Effector memory CD8-positive, alpha-beta T cell (primary cell): ENCODE data around the gene COQ3.

ENCODE experiments used
- ATAC-seq: fragments of 150-1000 bp; cut with Tn5 transposase; replicated peaks from 2 replicates; pipeline ENCODE4 v1.10.0; 2021; ENCODE audit warnings: mild to moderate bottlenecking, moderate library complexity
- DNase-seq, 3 experiments: peaks; one replicate each; pipeline ENCODE4 v3.0.0; 2021
- H3K27ac Mint-ChIP-seq, 2 donors: one replicate each; pipeline ENCODE4 v1.8.0; 2022; ENCODE audit warnings: mild to moderate bottlenecking in 2 of 2, mixed read lengths in 2 of 2, moderate library complexity in 2 of 2
- H3K27me3 Mint-ChIP-seq, 2 donors: one replicate each; pipeline ENCODE4 v1.8.0; 2022; ENCODE audit warnings: mixed read lengths in 2 of 2
- H3K36me3 Mint-ChIP-seq: one replicate; pipeline ENCODE4 v1.8.0; 2022; ENCODE audit warnings: mild to moderate bottlenecking, moderate library complexity, mixed read lengths; ENCODE audit not compliant: insufficient read depth
- H3K4me1 Mint-ChIP-seq, 2 donors: one replicate each; pipeline ENCODE4 v1.8.0; 2022; ENCODE audit warnings: low read depth in 2 of 2, mixed read lengths in 2 of 2
- H3K4me3 Mint-ChIP-seq, 2 donors: one replicate each; pipeline ENCODE4 v1.8.0; 2022; ENCODE audit warnings: mild to moderate bottlenecking in 2 of 2, mixed read lengths in 2 of 2, moderate library complexity in 2 of 2
- H3K9me3 Mint-ChIP-seq, 2 donors: one replicate each; pipeline ENCODE4 v1.8.0; 2022; ENCODE audit warnings: mixed read lengths in 2 of 2
- total RNA-seq, 9 experiments: gene quantifications; one replicate each; lab custom pipeline; 2026; lab: John Stamatoyannopoulos, UW

COQ3 gene, protein sequence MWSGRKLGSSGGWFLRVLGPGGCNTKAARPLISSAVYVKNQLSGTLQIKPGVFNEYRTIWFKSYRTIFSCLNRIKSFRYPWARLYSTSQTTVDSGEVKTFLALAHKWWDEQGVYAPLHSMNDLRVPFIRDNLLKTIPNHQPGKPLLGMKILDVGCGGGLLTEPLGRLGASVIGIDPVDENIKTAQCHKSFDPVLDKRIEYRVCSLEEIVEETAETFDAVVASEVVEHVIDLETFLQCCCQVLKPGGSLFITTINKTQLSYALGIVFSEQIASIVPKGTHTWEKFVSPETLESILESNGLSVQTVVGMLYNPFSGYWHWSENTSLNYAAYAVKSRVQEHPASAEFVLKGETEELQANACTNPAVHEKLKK
- 0.67 to 16.6 (median 4.6) reads per million in 9 experiments for total RNA-seq

DNA sequence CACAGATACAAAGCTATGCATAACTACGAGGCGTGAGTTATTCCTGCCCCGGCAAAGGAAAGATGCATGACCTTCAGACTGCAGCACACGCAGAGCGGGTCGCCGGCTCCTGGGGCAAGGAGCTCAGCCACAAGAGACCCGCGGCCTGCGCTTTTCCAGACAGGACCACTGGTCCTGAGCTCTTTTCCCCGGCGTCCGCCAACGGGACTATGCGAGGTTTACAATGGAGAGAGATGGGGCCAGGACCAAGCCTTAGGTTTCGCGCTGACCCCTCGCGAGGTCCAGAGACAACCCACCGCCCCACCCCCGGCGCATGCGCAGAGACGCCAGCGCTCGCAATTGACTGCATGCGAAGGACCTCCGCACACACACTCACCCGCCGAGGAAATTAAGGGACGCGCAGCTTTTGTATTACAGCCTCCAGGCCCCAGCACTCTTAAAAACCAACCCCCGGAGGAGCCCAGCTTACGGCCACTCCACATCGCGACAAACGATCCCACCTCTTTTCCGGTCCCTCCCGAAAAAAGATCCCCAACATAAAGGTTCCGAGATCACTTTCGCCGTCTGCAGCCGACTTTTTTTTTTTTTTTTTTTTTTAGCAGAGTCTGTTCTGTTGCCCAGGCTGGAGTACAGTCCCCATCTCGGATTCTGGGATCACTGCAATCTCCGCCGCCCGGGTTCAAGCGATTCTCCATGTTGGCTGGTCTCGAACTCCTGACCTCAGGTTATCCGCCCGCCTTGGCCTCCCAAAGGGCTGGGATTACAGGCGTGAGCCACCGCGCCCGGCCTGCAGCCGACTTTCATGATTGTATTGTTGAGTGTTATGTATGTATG lies at the start of gene COQ3:
COQ3 (minus strand) TSS at position 498 of the 834 bp plus-strand sequence; CDS start at position 482, 16 bp downstream.
- Mint-ChIP-seq H3K27me3 (no peaks in the 10 kb centered on the region), H3K36me3 (peaks cover 25% of the 10 kb centered on the region), H3K4me1 (peaks cover 6 to 20% of the 10 kb centered on the region in 2 donors), H3K27ac (peak within 1 kb of the TSS; percentile 91 to 93), H3K9me3 (no peaks in the 10 kb centered on the region), H3K4me3 (peak within 1 kb of the TSS; percentile 91 to 94)
- DNase-seq (peak; percentile 40 to 51 (median 45)), ATAC-seq (peak; percentile 76)

DNA sequence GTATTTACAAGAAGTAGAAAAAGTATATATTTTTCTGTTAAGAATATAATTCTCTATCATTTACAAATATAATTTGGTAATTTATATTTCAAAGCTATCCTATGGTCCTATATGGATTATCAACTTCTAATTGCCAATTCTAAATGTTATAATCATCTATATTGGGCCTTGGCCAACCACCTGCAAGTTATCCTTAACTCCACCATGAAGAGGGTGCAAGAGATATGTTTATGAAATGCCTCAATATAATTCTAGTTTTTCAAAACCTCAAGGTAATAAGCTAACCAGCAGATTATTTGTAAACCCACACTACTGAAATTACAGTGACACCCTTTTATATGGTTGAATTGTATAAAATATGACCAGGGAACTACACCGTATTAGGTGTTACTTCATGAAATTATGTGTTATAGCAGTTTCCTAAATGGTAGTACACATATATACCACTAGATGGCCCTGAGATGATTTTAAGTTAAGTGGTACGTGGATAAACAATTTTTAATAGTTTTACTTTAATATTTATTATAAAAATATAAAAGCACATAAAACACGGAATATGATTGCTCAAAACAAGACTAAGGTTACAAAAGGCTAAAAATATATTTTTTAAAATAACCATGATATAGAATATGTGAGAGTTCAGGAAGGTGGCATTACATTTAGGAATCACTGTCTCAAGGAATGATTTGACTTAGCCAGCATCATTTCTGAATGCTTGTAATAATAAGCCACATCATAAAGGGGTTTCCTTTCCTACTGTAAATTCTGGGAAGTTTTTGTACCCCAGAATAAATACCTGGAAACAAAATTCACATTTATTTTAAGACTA lies 40.9 kb upstream of the COQ3 start:
- ATAC-seq (peak; percentile 86), DNase-seq (no peak)
- Mint-ChIP-seq H3K36me3 (peaks cover 4% of the 10 kb centered on the region), H3K4me3 (no peak overlapping the region), H3K27ac (no peak overlapping the region), H3K27me3 (no peaks in the 10 kb centered on the region), H3K9me3 (no peaks in the 10 kb centered on the region), H3K4me1 (peaks cover 0 to 1% of the 10 kb centered on the region in 2 donors)

DNA sequence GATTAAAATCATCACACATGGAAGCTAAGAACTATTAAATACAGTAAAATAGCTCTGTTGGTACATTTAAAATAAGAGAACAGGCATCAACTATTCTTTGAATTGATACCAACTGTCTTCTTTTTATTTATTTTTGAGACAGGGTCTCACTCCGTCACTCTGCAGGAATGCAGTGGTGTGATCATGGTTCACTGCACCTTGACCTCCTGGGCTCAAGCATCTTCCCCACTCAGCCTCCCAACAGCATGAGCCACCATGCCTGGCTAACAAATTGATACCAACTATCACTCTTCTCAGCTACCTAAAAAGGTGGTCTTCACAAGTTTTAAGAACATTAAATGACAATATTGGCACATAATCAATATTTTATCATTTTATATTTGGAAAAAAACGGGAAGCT lies 38.9 kb upstream of the COQ3 start:
- H3K4me3 Mint-ChIP-seq: no peak overlapping the region
- H3K9me3 Mint-ChIP-seq: no peaks in the 10 kb centered on the region
- no peaks in the 10 kb centered on the region for H3K27me3 Mint-ChIP-seq
- ATAC-seq (no peak), DNase-seq (no peak)
- peaks cover 4% of the 10 kb centered on the region for H3K36me3 Mint-ChIP-seq
- H3K27ac Mint-ChIP-seq: no peak overlapping the region
- H3K4me1 Mint-ChIP-seq: peaks cover 1 to 5% of the 10 kb centered on the region in 2 donors

DNA sequence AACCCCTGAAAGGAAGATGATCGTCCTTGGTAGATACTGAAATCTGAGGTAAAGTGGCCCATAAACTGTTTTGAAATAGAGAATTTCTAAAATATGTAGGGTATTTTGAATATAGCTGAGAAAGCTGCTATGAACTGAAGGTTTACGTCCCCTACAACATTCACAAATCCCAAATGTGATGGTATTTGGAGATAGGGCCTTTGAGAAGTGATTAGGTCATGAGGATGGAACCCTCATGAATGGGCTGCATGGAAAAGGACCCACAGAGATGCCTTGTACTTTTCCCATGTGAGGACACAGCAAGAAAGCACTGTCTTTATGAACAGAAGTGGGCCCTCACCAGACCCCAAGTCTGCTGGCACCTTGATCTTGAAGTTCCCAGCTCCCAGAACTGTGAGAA lies 37.9 kb upstream of the COQ3 start:
- Mint-ChIP-seq H3K4me3 (no peak overlapping the region), H3K4me1 (peaks cover 9 to 14% of the 10 kb centered on the region in 2 donors), H3K36me3 (peaks cover 4% of the 10 kb centered on the region), H3K27ac (no peak overlapping the region), H3K9me3 (no peaks in the 10 kb centered on the region), H3K27me3 (no peaks in the 10 kb centered on the region)
- ATAC-seq (no peak), DNase-seq (no peak)

DNA sequence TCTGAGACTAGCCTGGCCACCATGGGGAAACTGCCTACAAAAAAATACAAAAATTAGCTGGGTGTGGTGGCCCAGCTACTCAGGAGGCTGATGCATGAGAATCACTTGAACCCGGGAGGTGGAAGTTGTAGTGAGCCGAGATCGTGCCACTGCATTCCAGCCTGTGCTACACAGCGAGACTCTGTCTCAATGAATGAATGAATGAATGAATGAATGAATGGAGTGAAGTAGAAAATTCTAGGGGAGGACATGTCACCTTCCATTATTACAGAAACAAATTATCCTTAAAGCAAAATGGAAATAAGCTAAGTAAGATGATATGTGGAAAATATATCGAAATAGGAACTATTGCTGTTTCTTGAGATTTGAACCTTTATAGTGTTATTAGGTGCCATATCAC lies 34.0 kb upstream of the COQ3 start:
- ATAC-seq: no peak
- Mint-ChIP-seq H3K4me3 (peak overlapping the region in 1 of 2 donors; percentile 40), H3K27me3 (no peaks in the 10 kb centered on the region), H3K36me3 (peaks cover 20% of the 10 kb centered on the region), H3K27ac (no peak overlapping the region), H3K9me3 (no peaks in the 10 kb centered on the region), H3K4me1 (peaks cover 26 to 39% of the 10 kb centered on the region in 2 donors)
- DNase-seq: no peak

DNA sequence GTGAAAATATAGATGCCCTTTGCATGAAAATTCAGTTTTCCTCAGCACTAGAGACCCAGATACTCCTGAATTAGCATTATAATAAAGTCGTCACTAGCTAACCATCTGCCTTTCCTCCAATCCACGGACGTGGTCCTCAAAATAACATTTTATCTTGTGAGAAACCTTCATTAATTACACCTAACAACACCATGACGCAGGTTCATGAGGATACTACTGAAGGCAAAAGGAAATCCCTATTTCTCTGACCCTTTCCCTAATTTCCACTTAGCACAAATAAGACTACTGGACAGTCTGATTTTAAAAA lies 32.4 kb upstream of the COQ3 start:
- ATAC-seq (no peak), DNase-seq (no peak)
- no peaks in the 10 kb centered on the region for H3K9me3 Mint-ChIP-seq
- H3K4me3 Mint-ChIP-seq: peak overlapping the region; percentile 92
- H3K4me1 Mint-ChIP-seq: peaks cover 35 to 53% of the 10 kb centered on the region in 2 donors
- peaks cover 29% of the 10 kb centered on the region for H3K36me3 Mint-ChIP-seq
- no peaks in the 10 kb centered on the region for H3K27me3 Mint-ChIP-seq
- peak overlapping the region in 1 of 2 donors; percentile 99 for H3K27ac Mint-ChIP-seq

DNA sequence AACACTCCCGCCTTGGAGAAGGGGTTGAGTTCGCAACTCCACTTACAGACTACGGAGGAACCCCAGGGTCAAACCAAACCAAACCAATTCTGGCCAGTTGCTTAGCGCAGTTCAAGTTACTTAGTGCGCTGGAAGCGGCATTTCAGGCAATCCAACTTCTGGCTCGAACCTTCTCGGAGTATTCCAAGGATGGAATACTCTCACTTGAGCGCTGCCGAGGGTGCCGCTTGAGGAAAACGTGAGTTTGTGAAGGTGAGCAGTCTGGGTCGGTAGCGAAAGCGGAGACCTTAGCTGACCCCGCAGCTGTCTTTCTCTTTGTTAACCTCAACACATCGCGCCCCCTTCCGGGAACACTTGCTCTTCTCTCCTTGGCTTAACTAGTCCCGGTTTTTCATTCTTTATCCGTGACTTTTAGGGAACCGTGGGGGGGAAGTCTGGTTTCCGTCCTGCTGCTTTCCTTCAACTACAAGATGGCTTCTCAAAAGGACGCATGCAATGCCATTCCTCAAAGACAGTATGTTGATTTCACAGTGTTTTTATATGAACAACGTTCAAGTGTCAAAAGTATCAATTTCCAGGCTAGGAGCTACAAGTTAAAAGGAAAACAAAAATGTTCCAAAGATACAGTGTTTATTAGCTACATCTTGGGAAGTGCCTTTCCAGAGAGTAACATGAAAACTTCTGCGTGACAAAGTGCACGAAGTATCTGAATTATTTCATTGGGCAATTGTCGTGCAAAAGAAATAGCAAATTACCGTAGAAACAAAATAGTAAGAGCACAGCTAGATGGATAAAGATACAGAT lies 31.9 kb upstream of the COQ3 start:
- peak; percentile 36 for ATAC-seq
- H3K27me3 Mint-ChIP-seq: no peaks in the 10 kb centered on the region
- H3K4me1 Mint-ChIP-seq: peaks cover 41 to 58% of the 10 kb centered on the region in 2 donors
- H3K4me3 Mint-ChIP-seq: peak overlapping the region; percentile 92
- peak overlapping the region; percentile 97 to 99 for H3K27ac Mint-ChIP-seq
- peaks cover 28% of the 10 kb centered on the region for H3K36me3 Mint-ChIP-seq
- peak in 1 of 3 experiments; percentile 40 for DNase-seq
- H3K9me3 Mint-ChIP-seq: no peaks in the 10 kb centered on the region

DNA sequence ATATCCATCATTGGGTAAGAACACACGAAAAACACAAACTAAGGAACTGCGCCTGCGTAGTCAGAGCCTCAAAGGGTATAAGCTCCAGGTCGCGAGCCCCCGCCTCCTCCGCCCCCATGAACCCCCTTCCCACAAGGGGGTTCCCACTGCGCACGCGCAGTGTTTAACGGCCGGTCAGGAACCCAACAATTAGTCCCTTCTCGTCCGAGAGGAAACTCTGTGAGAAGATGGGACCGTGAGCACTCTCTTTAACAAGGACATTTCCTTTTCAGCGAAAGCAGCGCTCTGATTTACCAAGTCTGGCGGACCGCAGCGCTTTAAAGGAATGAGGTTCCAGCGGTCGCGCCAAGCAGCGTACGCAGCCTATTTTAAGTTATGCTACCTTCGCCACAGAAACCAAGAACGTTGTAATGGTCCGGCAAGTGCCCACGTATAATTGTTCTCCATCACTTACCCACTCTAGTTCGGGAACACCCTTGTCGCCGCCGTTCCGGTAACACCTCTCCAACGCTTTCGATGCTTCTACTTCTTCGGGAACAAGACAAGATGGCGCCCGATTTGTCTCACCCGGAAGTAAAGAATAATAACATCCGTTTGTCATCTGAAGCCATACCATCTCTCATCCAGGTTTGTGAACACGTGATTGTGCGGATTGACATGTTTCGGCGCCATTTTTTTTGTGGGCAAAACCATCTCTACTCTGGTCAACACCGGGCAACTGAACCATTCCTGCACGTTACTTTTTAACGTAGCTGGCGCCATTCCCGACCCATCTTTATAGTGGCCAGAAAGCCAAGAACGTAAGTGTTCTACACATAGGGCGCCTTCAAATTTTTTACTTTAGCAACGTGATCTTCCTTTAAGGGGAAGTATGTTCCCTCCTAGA lies 31.0 kb upstream of the COQ3 start, which contains the start of gene PNISR:
PNISR (minus strand) TSS at position 548 of the 886 bp plus-strand sequence. CDS start 10,649 bp downstream, outside the sequence.
- ATAC-seq: peak; percentile 82
- no peaks in the 10 kb centered on the region for H3K27me3 Mint-ChIP-seq
- H3K9me3 Mint-ChIP-seq: no peaks in the 10 kb centered on the region
- peak within 1 kb of the TSS; percentile 92 for H3K4me3 Mint-ChIP-seq
- H3K4me1 Mint-ChIP-seq: peaks cover 43 to 65% of the 10 kb centered on the region in 2 donors
- DNase-seq: peak; percentile 85 to 88 (median 86)
- peaks cover 33% of the 10 kb centered on the region for H3K36me3 Mint-ChIP-seq
- H3K27ac Mint-ChIP-seq: peak within 1 kb of the TSS; percentile 97 to 99

DNA sequence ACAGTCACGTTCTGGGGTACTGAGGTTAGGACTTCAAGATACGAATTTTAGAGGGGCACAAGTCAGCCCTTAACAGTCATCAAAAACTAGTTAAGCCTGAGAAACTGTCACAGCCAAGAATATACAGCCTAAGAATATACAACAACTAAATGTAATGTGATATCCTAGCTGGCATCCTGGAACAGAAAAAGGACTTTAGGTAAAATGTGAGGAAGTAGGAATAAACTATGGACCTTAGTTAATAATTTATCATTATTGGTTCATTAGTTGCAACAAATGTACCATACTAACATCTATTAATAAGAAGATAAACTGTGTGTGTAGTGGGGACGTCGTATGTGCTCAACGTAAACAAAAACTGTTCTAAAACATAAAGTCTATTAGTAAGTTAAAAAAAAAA lies 30.0 kb upstream of the COQ3 start:
- H3K27me3 Mint-ChIP-seq: no peaks in the 10 kb centered on the region
- H3K27ac Mint-ChIP-seq: peak overlapping the region; percentile 23 to 97

DNA sequence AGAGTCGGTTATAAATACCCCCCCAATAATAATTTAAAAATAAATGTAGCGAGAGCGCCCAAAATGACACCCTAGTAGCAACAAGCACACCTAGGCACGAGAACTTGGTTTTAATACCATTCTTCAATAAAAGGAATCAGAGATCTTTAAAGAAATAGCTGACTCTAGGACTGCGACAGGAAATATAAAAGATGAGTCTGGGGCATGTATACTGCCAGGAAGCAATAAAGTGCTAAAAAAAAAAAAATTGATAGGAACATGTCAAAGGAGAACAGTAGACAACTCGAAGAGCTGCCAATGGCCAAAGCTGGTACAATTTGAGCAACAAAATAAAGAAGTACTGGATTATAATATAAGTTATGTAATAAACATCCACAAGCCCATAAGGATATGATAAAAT lies 28.9 kb upstream of the COQ3 start:
- Mint-ChIP-seq H3K27ac (peak overlapping the region; percentile 26 to 58), H3K4me1 (peaks cover 45 to 68% of the 10 kb centered on the region in 2 donors)
- no peak for ATAC-seq

More for the DNA sequence above, 30.0 kb upstream of the COQ3 start:
- ATAC-seq: no peak
- Mint-ChIP-seq H3K9me3 (no peaks in the 10 kb centered on the region), H3K36me3 (peaks cover 36% of the 10 kb centered on the region), H3K4me1 (peaks cover 43 to 67% of the 10 kb centered on the region in 2 donors), H3K4me3 (peak overlapping the region; percentile 92)
- DNase-seq: no peak

DNA sequence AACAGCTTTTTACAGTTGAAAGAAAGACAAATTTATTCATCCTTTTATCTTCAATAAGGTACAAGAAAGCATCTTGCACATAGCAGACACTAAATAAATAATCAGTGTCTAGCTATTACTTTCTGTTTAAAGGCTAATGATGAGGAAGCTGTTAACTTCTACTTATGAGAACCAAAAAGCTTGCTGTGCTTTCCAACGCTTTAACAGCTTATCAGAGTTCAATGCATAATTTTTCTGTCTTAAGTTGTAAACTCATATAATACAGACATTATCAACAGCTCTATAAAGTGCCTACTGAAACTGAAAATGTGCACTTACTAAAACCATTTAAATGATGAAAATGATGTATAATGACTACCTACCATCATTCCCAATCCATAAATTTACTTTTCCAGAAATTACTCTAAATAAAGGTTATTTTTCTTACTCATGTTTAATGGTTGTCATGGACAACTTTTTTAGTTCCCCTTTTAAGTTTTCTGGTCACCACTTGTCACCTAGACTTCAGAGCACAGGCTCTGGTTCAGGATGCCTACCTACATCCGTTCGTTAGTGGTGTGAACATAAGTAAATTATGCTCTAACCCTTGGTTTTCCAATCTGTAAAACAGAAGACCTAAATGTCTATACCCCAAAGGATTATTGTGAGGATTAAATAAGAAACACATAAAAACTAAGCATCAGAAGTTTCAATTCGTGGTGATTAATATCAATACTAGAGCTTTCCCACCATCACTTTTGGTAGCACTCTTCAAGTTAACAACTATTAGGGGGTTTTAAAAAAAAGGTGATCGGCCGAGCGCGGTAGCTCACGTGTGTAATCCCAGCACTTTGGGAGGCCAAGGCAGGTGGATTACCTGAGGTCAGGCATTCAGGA lies 23.1 kb upstream of the COQ3 start:
- DNase-seq (no peak), ATAC-seq (peak; percentile 74)
- Mint-ChIP-seq H3K36me3 (peaks cover 37% of the 10 kb centered on the region), H3K4me3 (peak overlapping the region; percentile 68 to 74), H3K9me3 (no peaks in the 10 kb centered on the region), H3K4me1 (peaks cover 36 to 53% of the 10 kb centered on the region in 2 donors), H3K27ac (no peak overlapping the region), H3K27me3 (no peaks in the 10 kb centered on the region)

More for the DNA sequence above, 28.9 kb upstream of the COQ3 start:
- Mint-ChIP-seq H3K36me3 (peaks cover 40% of the 10 kb centered on the region), H3K9me3 (no peaks in the 10 kb centered on the region), H3K27me3 (no peaks in the 10 kb centered on the region), H3K4me3 (peak overlapping the region; percentile 92)
- no peak for DNase-seq
